Hepatocyte (in vitro differentiated cells): Measurements from ENCODE around the gene CSNK1A1L.

Experiments used
- CTCF ChIP-seq: fragments of 200-600 bp; sonication (generic); IDR thresholded peaks from 2 replicates; pipeline ENCODE4 v1.5.1; 2016; ENCODE audit warnings: antibody characterized with exemption, mild to moderate bottlenecking; ENCODE audit not compliant: poor library complexity
- EZH2 ChIP-seq: fragments of 200-600 bp; sonication (generic); IDR thresholded peaks from 2 replicates; pipeline ENCODE4 v1.6.1; 2016; ENCODE audit warnings: antibody characterized with exemption, mild to moderate bottlenecking, borderline replicate concordance

- TF ChIP-seq CTCF (no peak), EZH2 (no peak)
Measured at GRCh38 chr13:37139356-37139755, 33.9 kb upstream of the CSNK1A1L start.
